Endometrial microvascular endothelial cells (primary cell): Measurements from ENCODE around the gene LSM3. TPM values are rescaled to one million over a fixed set of nuclear protein-coding genes. Genes with fewer than 3 reads are reported as not detected.

Experiments used
- in situ Hi-C: cut with HindIII; loops from 2 replicates; pipeline ENCODE4 v1.10.0; 2017; ENCODE audit warnings: low sequenced_read_pairs, low pct_unique_long_range_greater_than_20kb; ENCODE audit errors: inconsistent ontology term
- total RNA-seq: library from RNA; depleted of rRNA; stranded (reverse); fragments of >200 nt; gene quantifications from one replicate; pipeline ENCODE4 v1.2.3, GENCODE V29; 2015; ENCODE audit errors: inconsistent ontology term

Gene LSM3
- total RNA-seq, 1 donor from 2014 or later = 15.6 TPM

- in situ Hi-C loops = no loop called here
These were observed 1.2 kb downstream of the LSM3 start for GRCh38 chr3:14179795-14180194.

DNA sequence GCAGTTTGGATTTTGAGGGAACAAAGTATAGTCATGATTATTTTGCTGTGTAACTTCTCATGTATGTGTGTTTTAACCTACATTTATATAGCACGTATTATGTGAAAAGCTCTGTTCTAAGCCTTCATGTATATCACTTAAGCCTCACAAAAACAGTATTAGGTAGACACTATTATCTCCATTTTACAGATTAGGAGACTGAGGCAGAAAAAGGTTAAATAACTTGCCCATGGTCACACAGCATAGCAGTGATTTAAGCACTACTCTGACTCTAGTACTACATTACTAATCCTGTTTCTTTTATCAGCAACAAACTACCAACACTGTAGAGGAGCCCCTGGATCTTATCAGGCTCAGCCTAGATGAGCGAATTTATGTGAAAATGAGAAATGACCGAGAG lies 2.6 kb downstream of the LSM3 start:
- in situ Hi-C loops = no loop called here

- in situ Hi-C loops = no loop called here
These were observed 4.5 kb downstream of the LSM3 start for GRCh38 chr3:14183015-14183577.

DNA sequence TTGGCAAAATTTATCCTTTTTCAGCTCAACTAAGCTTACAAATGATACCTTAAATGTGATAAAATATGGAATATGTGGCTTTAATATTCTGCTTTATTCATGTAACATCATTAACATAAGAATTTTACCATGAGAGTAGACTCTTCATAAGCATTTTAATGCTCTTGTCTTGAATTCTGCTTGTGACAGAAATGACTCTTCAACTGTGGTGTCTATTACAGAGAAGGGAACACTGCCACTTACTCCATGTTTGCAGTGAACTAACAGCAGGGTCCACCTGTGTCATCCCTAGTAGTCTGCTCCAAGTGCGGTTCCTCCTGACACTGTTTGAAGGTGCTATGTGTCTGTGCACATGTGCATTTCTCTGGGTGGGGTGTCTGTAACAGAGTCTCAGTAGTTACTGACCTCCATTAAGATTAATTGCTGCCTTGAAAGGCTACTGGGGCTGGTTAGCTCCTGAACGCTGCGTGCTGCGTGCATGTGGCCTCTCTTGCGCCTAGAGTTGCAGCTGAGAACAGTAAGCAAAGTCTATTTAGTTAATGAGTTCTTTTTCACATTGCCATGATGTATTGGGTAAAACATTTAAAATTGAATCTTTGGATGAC lies 8.3 kb downstream of the LSM3 start:
- in situ Hi-C loops = no loop called here

DNA sequence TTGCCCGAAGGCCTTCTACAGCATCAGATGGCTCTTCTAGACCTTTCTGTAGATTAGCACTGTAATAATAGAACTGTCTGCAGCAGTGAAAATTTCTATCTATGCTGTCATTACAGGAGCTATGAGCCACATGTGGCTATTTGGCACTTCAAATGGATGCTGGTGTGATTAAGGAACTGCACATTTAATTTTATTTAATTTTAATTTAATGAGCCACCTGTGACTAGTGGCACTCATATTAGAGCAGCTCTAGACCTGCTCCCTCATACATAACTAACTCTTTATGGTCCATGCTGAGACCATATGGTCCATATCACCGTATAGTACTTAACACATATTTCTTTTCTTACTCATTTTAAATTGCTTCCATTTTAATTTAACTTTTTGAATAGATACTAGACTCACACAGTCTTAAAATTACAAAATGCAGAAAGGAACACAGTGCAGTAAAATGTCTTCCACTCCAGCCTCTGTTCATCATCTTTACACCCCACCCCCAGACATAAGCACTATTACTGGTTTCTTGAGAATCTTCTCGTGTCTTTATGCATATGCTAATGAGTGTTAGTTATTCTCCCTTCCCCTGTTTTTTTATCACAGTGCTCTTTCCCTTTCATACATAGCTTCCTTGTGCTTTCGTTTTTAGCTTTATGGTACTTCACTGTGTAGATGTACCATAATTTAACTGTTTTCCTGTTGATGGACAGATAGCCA lies 9.6 kb downstream of the LSM3 start:
- in situ Hi-C loops = no loop called here

GRCh38 chr3:14194865-14195264 lies 16.2 kb downstream of the LSM3 start:
- in situ Hi-C loops = no loop called here

GRCh38 chr3:14199641-14200040 lies 21.0 kb downstream of the LSM3 start:
- in situ Hi-C loops = no loop called here

DNA sequence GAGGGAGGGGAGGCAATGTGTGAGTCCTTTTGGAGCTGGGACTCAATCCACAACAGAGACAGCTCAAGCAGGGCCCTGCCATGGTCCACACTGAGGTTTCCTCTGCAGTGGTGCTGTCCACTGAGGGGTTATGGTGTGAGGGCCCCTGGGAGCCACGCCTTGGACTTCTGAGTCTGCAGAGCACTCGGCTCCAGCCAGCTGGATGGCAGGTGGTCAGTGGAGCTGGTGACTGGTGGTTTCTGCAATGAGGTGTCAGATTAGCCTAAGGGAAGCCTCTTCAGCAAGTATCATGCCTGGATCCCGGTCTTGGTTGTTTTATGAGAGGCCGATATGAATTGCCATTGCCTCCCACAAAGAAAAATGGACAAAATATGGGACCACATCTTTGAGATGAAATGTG lies 21.7 kb downstream of the LSM3 start:
- in situ Hi-C loops = no loop called here

DNA sequence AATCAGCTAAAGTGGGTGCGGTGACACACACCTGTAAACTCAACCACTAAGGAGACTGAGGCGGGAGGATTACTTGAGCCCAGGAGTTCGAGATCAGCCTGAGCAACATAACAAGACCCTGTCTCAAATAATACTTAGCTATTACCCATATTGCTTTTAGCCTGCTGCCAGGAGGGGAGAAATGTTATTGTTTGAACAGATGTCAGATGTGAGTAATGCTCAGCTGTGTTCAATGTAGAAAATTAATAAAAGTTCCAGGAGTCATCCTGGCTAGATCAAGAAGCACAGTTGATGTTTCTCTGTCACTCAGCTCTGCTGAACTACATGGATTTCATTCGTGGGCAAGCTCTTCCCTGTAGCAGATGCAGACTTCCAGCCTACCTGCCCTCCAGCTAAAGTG lies 22.2 kb downstream of the LSM3 start:
- in situ Hi-C loops = no loop called here

- in situ Hi-C loops = no loop called here
These were observed 23.5 kb downstream of the LSM3 start for GRCh38 chr3:14201940-14202684.

GRCh38 chr3:14202874-14203520 lies 24.4 kb downstream of the LSM3 start:
- in situ Hi-C loops = no loop called here

DNA sequence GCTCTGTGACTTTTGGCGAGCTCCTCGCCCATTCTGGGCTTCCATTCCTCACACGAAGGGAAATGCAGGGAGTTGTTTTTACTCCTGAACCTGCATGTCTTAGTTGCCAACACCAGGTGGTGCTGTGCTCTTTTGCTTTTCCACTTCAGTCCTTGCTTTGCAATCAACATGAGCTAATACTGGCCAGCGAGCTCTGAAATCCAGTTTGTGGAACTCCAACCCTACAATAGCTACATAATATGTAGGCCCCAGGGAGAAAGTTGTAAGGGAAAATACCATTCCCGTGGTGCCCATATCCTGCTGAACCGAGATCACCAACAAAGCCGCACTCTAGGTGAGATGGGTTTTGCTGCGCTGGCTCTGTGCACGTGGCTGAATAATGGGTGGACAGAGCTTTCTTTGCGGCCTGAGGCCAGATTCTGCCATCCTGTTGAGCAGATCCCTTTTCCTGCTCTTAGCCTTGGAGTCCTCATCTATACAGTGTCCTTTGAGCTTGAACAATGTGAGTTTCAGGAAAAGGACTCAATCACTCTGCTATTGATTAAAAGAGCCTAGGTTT lies 25.0 kb downstream of the LSM3 start:
- in situ Hi-C loops = no loop called here

DNA sequence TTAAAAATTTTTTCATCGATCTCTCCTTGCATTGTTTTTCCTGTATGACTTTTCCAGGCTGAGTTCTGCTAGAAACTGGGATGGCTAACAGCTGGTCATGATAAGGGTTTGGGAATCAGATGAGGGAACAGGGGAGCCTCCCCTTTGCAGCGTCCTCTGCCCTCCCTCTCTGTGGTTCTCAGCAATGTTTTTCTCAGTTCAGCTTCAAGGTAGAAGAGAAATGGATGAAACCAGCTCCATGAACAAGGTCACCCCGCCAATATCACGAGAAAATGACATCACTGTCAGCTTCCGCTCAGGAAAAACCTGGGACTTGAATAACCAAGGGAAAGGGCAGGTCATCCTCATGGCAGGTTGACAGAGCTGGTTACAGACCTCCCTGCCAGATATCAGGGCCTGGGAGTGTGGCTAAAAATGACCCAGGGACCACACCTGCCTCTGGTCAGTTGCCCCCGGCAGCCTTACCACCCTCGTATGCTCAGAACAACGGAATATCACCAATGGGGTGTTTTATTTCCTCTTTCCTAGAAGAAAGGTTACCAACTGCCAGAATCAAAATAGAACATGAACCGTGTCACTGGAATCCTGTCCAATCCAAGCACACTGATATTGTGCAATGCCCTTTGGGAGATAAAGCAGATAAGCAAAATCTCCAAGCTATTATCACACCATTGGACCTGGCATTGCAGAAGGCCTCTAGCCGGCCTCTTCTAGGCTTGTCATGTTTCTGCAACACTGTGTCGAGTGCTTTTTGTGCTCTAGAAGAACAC lies 26.1 kb downstream of the LSM3 start:
- in situ Hi-C loops = no loop called here

DNA sequence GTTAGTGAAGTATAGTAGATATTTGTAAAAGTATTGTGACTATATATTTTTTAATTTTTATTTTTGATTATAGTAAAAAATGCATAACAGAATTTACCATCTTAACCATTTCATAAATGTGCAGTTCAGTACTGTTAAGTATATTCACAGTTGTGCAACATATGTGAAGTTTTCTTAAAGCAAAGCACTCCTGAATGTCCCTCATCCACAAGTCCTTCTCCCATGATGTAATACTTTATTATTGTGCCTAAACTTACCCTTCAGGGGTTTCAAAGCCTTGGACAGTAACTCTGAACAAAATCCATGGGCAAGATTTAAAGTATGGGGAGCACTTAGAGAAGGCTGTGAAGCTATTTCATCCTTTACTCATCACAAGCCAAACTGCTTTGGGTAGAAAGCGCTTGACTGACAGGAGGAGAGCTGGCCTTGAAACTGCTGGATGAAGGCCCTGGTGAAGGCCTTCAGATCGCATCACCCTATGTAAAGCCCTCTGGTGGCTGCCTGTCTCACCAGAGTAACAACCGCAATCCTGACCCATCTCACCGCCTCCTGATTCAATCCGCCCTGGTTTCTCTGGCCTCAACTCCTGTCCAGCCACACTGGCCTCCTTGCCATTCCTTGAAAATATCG lies 28.0 kb downstream of the LSM3 start:
- in situ Hi-C loops = no loop called here

DNA sequence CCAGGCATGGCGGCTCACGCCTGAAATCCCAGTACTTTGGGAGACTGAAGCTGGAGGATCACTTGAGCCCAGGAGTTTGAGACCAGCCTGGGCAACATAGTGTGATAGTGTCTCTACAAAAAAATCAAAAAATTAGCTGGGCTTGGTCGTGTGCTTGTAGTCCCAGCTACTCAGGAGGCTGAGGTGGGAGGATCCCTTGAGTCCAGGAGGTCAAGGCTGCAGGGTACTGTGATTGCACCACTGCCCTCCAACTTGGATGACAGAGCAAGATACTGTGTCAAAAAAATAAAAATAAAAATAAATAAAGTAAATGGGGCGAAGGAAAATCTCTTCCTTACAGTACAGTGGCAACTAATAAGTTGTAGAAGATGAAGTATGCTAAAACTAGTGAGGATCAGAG lies 29.6 kb downstream of the LSM3 start:
- in situ Hi-C loops = no loop called here

DNA sequence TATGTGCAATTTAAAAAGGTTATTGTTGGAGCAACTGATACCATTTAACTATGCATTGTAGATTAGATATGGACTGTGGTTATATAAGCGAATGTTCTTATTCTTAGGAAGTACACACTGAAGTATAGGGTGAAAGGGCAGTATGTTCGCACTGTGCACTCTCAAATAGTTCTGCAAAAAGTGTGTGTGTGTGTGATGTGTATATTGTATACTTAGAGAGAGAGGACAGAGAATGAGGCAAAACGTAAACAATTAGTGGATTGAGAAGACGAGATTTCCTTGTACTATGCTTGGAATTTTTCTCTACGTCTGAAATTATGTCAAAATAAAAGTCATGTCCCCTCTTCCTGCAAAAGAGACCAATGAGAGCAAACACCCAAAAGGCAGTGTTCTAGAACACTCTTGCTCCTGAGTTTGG lies 30.4 kb downstream of the LSM3 start:
- in situ Hi-C loops = no loop called here

GRCh38 chr3:14209581-14210289 lies 31.1 kb downstream of the LSM3 start:
- in situ Hi-C loops = no loop called here
